Activated T-cell treated with anti-CD3 and anti-CD28 coated beads, Interleukin-2, amount 50 U/mL, for 1 hour (primary cell): ENCODE measurements around the gene PIM2.
"Not testable (repeated sequence)": the region's sequence is repeated elsewhere in the genome, so short reads cannot be mapped to it uniquely, and the experiment has no call there.

Experiments
- DNase-seq: peaks from one replicate; pipeline ENCODE4 v3.0.0-alpha.2; 2020

Gene PIM2

GRCh38 chrX:48904180-48904579 is 14.6 kb downstream of the PIM2 start:
- DNase-seq, result no peak

GRCh38 chrX:48903290-48903689 is 15.5 kb downstream of the PIM2 start:
- DNase-seq, result no peak

GRCh38 chrX:48902776-48903175 is 16.0 kb downstream of the PIM2 start:
- no peak for DNase-seq

GRCh38 chrX:48902135-48902534 is 16.7 kb downstream of the PIM2 start:
- no peak for DNase-seq

- no peak for DNase-seq
These were observed 17.8 kb downstream of the PIM2 start for GRCh38 chrX:48901069-48901468.

GRCh38 chrX:48899078-48899410 is 19.8 kb downstream of the PIM2 start:
- no peak for DNase-seq

GRCh38 chrX:48897625-48898306 is 21.1 kb downstream of the PIM2 start, which contains the start of the genes PQBP1 and TIMM17B:
PQBP1 (plus strand) TSS chrX:48897930; CDS start chrX:48898510, 580 bp downstream.
TIMM17B (minus strand) TSS chrX:48897768; CDS start chrX:48897749, 19 bp downstream.
- peak; percentile 85 for DNase-seq

- DNase-seq, result peak; percentile 65
These were observed 21.6 kb downstream of the PIM2 start for GRCh38 chrX:48897157-48897624.

GRCh38 chrX:48896611-48897011 is 22.2 kb downstream of the PIM2 start:
- no peak for DNase-seq

- no peak for DNase-seq
These were observed 23.9 kb downstream of the PIM2 start for GRCh38 chrX:48894891-48895290.

GRCh38 chrX:48893556-48894348 is 25.1 kb downstream of the PIM2 start:
- no peak for DNase-seq

- DNase-seq, result no peak
These were observed 25.9 kb downstream of the PIM2 start for GRCh38 chrX:48892896-48893295.

- DNase-seq, result peak; percentile 80
These were observed 27.2 kb downstream of the PIM2 start for GRCh38 chrX:48891402-48892288.

- DNase-seq, result no peak
These were observed 27.9 kb downstream of the PIM2 start for GRCh38 chrX:48890934-48891401.

- no peak for DNase-seq
These were observed 28.4 kb downstream of the PIM2 start for GRCh38 chrX:48890296-48890925.

GRCh38 chrX:48886586-48886985 is 32.2 kb downstream of the PIM2 start:
- DNase-seq, result not testable (repeated sequence)

GRCh38 chrX:48883729-48884128 is 35.1 kb downstream of the PIM2 start:
- DNase-seq, result no peak

GRCh38 chrX:48876944-48877343 is 41.9 kb downstream of the PIM2 start:
- DNase-seq, result not testable (repeated sequence)

GRCh38 chrX:48872017-48872416 is 46.8 kb downstream of the PIM2 start:
- DNase-seq, result not testable (repeated sequence)

GRCh38 chrX:48864210-48864609 is 54.6 kb downstream of the PIM2 start:
- no peak for DNase-seq
